Progenitor cell of endocrine pancreas (in vitro differentiated cells): ENCODE data around the gene FRMD6. TPM values are rescaled to one million over a fixed set of nuclear protein-coding genes. Genes with fewer than 3 reads are reported as not detected.

ENCODE experiments used
- DNase-seq: peaks from one replicate; pipeline ENCODE4 v3.0.0; 2021; ENCODE audit warnings: low spot score; ENCODE audit not compliant: unreplicated experiment
- H3K27ac Mint-ChIP-seq: 2 replicates; pipeline ENCODE4 v1.8.0; 2021; ENCODE audit warnings: mild to moderate bottlenecking, moderate library complexity, mixed read lengths
- H3K27me3 Mint-ChIP-seq: 2 replicates; pipeline ENCODE4 v1.8.0; 2021; ENCODE audit warnings: mixed read lengths
- H3K36me3 Mint-ChIP-seq: 2 replicates; pipeline ENCODE4 v1.8.0; 2022; ENCODE audit warnings: mixed read lengths; ENCODE audit not compliant: insufficient read depth
- H3K4me1 Mint-ChIP-seq: 2 replicates; pipeline ENCODE4 v1.8.0; 2021; ENCODE audit warnings: low read depth, mixed read lengths
- H3K4me3 Mint-ChIP-seq: 2 replicates; pipeline ENCODE4 v1.8.0; 2021; ENCODE audit warnings: low read depth, mild to moderate bottlenecking, moderate library complexity, mixed read lengths
- H3K9me3 Mint-ChIP-seq: 2 replicates; pipeline ENCODE4 v1.8.0; 2021; ENCODE audit warnings: low read depth, mixed read lengths
- total RNA-seq: library from RNA; stranded (reverse); gene quantifications from 2 replicates; pipeline ENCODE4 v1.2.1, GENCODE V29; 2021
- TF ChIP-seq, protein P1 (sequence below): fragments of 200-600 bp; sonication (generic); IDR thresholded peaks from one replicate; pipeline ENCODE4 v1.5.0; 2021; ENCODE audit warnings: antibody characterized with exemption, mild to moderate bottlenecking; ENCODE audit not compliant: unreplicated experiment

FRMD6 gene
- total RNA-seq, 1 donor from 2014 or later = 40.7 TPM

DNA sequence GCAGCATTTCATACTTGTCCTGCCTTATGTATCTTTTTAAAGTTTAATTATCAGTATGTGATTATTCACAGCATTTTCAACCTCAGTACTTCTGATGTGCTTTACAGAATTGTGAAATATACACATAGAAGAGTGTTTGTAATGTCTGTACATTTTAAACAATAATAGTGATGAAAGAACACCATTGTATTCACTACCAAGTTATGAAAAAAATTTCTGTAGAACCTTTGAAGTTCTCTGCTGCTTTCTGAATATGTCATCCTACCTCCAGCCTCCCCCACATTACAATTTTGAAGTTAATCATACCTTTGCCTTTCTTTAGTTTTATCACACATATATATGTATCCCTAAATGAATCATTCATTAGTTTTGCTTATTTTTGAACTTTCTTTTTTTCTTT is 24.8 kb downstream of the FRMD6 start:
- Mint-ChIP-seq H3K36me3 (peaks cover 4% of the 10 kb centered on the region), H3K27me3 (no peaks in the 10 kb centered on the region), H3K27ac (no peak overlapping the region), H3K4me3 (no peak overlapping the region), H3K9me3 (no peaks in the 10 kb centered on the region), H3K4me1 (peaks cover 13% of the 10 kb centered on the region)
- TF ChIP-seq, protein P1, sequence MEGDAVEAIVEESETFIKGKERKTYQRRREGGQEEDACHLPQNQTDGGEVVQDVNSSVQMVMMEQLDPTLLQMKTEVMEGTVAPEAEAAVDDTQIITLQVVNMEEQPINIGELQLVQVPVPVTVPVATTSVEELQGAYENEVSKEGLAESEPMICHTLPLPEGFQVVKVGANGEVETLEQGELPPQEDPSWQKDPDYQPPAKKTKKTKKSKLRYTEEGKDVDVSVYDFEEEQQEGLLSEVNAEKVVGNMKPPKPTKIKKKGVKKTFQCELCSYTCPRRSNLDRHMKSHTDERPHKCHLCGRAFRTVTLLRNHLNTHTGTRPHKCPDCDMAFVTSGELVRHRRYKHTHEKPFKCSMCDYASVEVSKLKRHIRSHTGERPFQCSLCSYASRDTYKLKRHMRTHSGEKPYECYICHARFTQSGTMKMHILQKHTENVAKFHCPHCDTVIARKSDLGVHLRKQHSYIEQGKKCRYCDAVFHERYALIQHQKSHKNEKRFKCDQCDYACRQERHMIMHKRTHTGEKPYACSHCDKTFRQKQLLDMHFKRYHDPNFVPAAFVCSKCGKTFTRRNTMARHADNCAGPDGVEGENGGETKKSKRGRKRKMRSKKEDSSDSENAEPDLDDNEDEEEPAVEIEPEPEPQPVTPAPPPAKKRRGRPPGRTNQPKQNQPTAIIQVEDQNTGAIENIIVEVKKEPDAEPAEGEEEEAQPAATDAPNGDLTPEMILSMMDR = no peak
- no peak for DNase-seq

DNA sequence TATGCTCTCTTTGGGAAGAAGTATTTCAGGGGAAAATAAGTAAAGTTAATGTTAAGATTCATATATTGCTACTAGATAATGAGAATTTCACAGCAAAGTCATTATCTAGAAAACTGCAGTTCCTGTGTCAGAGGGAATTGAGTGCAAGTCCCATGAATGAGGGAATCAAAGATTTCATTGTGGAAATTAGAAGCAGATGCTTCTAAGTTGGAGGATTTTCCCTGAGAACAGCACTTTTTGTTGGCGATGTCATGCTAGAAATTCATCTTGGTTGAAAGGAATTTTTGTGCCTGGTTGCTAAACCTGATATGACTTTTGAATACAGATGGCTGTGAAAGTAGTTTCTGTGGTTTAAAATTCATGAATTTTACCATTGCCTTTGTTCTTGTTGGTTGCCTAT is 25.6 kb downstream of the FRMD6 start:
- H3K27ac Mint-ChIP-seq = no peak overlapping the region
- H3K36me3 Mint-ChIP-seq = no peaks in the 10 kb centered on the region
- H3K9me3 Mint-ChIP-seq = no peaks in the 10 kb centered on the region
- H3K4me1 Mint-ChIP-seq = peaks cover 14% of the 10 kb centered on the region
- DNase-seq = no peak
- no peak overlapping the region for H3K4me3 Mint-ChIP-seq
- TF ChIP-seq, protein P1 = no peak
- no peaks in the 10 kb centered on the region for H3K27me3 Mint-ChIP-seq

DNA sequence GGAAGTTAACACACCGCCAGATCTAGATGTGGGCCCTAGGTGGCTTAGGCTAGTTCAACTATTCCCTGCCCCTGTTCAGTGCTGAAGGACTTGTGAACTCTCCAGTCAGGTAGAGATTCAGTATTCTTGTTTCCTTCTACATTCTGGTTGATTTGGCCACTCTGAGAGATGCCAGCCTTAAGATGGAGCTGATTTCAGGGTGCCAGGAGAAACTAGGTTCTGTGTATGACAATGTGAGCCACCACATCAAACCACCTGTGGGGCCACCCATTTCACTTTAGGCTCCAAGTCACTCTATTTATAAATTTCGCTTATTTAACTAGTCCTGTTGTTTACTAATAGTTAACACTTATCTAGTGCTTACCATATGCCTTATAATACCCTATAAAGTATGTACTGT is 26.0 kb downstream of the FRMD6 start:
- no peak for DNase-seq
- Mint-ChIP-seq H3K36me3 (no peaks in the 10 kb centered on the region), H3K9me3 (no peaks in the 10 kb centered on the region), H3K27ac (no peak overlapping the region), H3K27me3 (no peaks in the 10 kb centered on the region), H3K4me1 (peaks cover 14% of the 10 kb centered on the region), H3K4me3 (no peak overlapping the region)
- TF ChIP-seq, protein P1 = no peak

DNA sequence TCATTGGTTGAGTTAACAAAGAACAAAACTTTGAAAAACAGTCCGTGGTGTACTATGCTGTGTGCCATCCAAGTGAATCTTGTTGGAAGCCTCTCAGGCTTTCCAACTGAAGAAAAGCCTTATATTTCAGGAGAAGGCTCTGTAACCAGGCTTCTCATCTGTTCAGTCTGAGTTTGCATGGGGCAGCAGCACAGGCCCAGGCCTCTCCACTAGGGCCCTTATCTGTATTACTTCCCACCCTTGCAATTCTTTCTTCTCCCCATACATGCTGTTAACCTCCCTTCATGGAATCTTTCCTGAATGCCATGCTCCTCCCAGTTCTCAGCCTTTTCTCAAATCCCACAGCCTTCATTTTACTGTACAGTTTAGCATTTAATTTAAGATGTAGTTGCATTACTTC is 28.3 kb downstream of the FRMD6 start:
- Mint-ChIP-seq H3K4me3 (no peak overlapping the region), H3K9me3 (no peaks in the 10 kb centered on the region), H3K27me3 (no peaks in the 10 kb centered on the region), H3K4me1 (peaks cover 10% of the 10 kb centered on the region), H3K27ac (no peak overlapping the region), H3K36me3 (peaks cover 1% of the 10 kb centered on the region)
- TF ChIP-seq, protein P1 = no peak
- no peak for DNase-seq

DNA sequence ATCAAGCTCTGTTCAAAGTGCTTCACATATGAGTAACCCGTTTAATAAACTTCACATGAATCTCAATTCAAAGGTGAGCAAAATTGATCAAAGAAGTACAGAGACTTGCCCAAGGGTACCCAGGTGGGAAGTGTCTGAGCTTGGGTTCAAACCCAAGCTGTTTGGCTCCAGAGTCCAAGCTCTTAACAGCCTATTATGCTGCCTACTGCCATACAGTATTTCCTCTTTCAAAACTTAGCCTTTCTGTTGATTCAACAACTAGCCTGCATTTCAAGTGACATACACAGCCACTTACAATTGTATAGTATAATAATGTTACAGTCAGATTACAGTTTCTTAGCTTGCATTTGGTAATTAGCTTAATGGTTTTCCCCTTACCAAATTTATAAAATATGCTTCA is 29.7 kb downstream of the FRMD6 start:
- H3K4me1 Mint-ChIP-seq = peaks cover 10% of the 10 kb centered on the region
- no peaks in the 10 kb centered on the region for H3K27me3 Mint-ChIP-seq
- H3K36me3 Mint-ChIP-seq = peaks cover 1% of the 10 kb centered on the region
- H3K27ac Mint-ChIP-seq = no peak overlapping the region
- H3K4me3 Mint-ChIP-seq = no peak overlapping the region
- H3K9me3 Mint-ChIP-seq = no peaks in the 10 kb centered on the region
- DNase-seq = no peak
- TF ChIP-seq, protein P1 = no peak
